HG03280 (cell line): Measurements from ENCODE around the gene ITPKB.
A peak's percentile ranks its signal among the peaks of the same experiment; 100 is the strongest.
"Not testable (repeated sequence)": the region's sequence is repeated elsewhere in the genome, so short reads cannot be mapped to it uniquely, and the experiment has no call there.

Experiments used
- ATAC-seq: cut with Tn5 transposase; IDR thresholded peaks from one replicate; pipeline ENCODE4 v1.9.1; 2021; ENCODE audit warnings: mild to moderate bottlenecking, moderate library complexity; ENCODE audit not compliant: unreplicated experiment

The ITPKB gene

GRCh38 chr1:226629210-226629895 lies 109.7 kb downstream of the ITPKB start:
- ATAC-seq: no peak

GRCh38 chr1:226628612-226629155 lies 110.4 kb downstream of the ITPKB start:
- no peak for ATAC-seq

GRCh38 chr1:226627924-226628611 lies 111.0 kb downstream of the ITPKB start:
- ATAC-seq: no peak

- no peak for ATAC-seq
Observed at GRCh38 chr1:226627050-226627755, 111.9 kb downstream of the ITPKB start.

GRCh38 chr1:226626577-226626956 lies 112.5 kb downstream of the ITPKB start:
- ATAC-seq: peak; percentile 78

GRCh38 chr1:226625832-226626576 lies 113.1 kb downstream of the ITPKB start:
- peak; percentile 31 for ATAC-seq

GRCh38 chr1:226625326-226625725 lies 113.8 kb downstream of the ITPKB start:
- ATAC-seq: no peak

GRCh38 chr1:226624526-226624925 lies 114.6 kb downstream of the ITPKB start:
- no peak for ATAC-seq

GRCh38 chr1:226622012-226622411 lies 117.1 kb downstream of the ITPKB start:
- ATAC-seq: no peak

GRCh38 chr1:226619031-226619430 lies 120.1 kb downstream of the ITPKB start:
- no peak for ATAC-seq

GRCh38 chr1:226618380-226618779 lies 120.7 kb downstream of the ITPKB start:
- ATAC-seq: no peak

GRCh38 chr1:226617719-226618118 lies 121.4 kb downstream of the ITPKB start:
- ATAC-seq: not testable (repeated sequence)

GRCh38 chr1:226617109-226617508 lies 122.0 kb downstream of the ITPKB start:
- no peak for ATAC-seq

- ATAC-seq: no peak
Observed at GRCh38 chr1:226616636-226617035, 122.4 kb downstream of the ITPKB start.

GRCh38 chr1:226615876-226616275 lies 123.2 kb downstream of the ITPKB start:
- no peak for ATAC-seq

- ATAC-seq: not testable (repeated sequence)
Observed at GRCh38 chr1:226611980-226612379, 127.1 kb downstream of the ITPKB start.

GRCh38 chr1:226611301-226611700 lies 127.8 kb downstream of the ITPKB start:
- no peak for ATAC-seq

GRCh38 chr1:226610671-226611070 lies 128.4 kb downstream of the ITPKB start:
- no peak for ATAC-seq

GRCh38 chr1:226609836-226610455 lies 129.1 kb downstream of the ITPKB start:
- ATAC-seq: no peak

GRCh38 chr1:226608699-226609505 lies 130.2 kb downstream of the ITPKB start:
- peak; percentile 75 for ATAC-seq
